Erythroblast (primary cell): ENCODE results near the gene SERPINB13.

Experiments
- GATA1 ChIP-seq: IDR thresholded peaks from 2 replicates; pipeline ENCODE4 v1.6.1; 2011; ENCODE audit warnings: low read depth, mild to moderate bottlenecking, control low read depth, low read length, moderate library complexity
- POLR2A ChIP-seq: IDR thresholded peaks from 2 replicates; pipeline ENCODE4 v1.6.1; 2011; ENCODE audit warnings: mild to moderate bottlenecking, low read length

DNA sequence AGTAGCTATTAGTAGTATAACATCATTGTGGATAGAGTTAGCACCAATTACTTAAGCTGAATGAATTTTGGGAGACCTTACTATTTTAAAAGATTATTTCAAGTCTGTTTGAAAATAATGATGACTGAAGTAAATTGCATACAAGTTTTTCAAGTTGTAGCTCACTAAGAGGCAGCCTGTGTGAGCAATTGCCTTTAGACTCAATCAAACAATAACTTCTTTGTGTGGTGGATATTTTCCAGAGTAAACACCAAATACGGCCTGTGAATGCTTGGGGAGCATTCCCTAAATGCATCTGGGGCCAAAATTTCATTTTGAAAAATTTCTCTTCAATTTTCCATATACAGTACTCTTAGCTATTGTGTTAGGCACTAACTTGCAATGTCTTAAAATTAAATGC lies 37.1 kb upstream of the SERPINB13 start:
- TF ChIP-seq POLR2A (no peak), GATA1 (no peak)
